ENCODE data around the gene FAM229B. TPM values are rescaled to one million over a fixed set of nuclear protein-coding genes. Genes with fewer than 3 reads are reported as not detected.

The FAM229B gene
- total RNA-seq, 1 donor from 2014 or later, result 29.2 TPM

DNA sequence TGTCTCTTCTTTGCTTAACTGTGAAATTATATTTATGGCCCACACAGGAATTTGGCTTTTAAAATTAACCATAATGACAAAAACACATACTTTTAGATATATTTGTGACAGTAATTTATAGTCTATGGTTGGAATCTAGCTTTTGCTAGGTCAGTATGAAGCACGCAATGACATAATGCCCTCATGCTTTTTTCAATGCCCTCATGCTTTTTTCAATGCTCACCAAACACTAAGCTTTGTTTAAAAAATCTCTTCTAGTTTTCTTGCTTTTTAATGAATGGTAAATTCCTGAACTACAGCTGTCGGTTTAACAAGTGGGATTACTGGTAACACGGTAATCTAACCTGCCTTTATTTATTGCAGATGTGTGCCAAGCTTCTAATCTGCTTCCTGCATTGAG is 20.8 kb upstream of the FAM229B start:
- no peak for DNase-seq (ENCODE audit: extremely low spot score, unreplicated experiment)
- Mint-ChIP-seq H3K27ac (ENCODE audit: unreplicated experiment) (no peak overlapping the region), H3K9me3 (ENCODE audit: unreplicated experiment) (no peaks in the 10 kb centered on the region), H3K36me3 (ENCODE audit: unreplicated experiment) (peaks cover 8% of the 10 kb centered on the region), H3K27me3 (ENCODE audit: unreplicated experiment) (no peaks in the 10 kb centered on the region), H3K4me1 (ENCODE audit: unreplicated experiment) (no peaks in the 10 kb centered on the region), H3K4me3 (ENCODE audit: unreplicated experiment) (no peak overlapping the region)
- TF ChIP-seq, protein P1, sequence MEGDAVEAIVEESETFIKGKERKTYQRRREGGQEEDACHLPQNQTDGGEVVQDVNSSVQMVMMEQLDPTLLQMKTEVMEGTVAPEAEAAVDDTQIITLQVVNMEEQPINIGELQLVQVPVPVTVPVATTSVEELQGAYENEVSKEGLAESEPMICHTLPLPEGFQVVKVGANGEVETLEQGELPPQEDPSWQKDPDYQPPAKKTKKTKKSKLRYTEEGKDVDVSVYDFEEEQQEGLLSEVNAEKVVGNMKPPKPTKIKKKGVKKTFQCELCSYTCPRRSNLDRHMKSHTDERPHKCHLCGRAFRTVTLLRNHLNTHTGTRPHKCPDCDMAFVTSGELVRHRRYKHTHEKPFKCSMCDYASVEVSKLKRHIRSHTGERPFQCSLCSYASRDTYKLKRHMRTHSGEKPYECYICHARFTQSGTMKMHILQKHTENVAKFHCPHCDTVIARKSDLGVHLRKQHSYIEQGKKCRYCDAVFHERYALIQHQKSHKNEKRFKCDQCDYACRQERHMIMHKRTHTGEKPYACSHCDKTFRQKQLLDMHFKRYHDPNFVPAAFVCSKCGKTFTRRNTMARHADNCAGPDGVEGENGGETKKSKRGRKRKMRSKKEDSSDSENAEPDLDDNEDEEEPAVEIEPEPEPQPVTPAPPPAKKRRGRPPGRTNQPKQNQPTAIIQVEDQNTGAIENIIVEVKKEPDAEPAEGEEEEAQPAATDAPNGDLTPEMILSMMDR (IDR thresholded peaks at IDR 0.05), result no peak

DNA sequence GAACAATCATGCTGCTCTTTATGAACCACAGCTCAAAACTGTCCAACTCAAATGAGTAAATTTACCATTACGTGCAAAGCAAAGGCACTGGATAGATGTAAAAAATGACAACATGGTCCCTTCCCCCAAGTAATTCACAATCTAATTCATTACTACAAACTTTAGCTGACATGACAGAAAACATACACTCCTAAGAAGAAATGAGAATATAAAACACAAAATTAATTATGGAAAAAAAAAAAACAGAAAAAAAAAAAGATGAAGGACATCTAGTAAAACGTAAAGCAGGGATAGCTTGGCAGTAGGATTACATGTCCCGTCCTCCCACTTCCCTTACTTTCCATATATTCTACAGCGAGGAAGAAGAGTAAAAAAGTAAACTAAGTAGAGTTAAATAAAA is 5.8 kb upstream of the FAM229B start:
- Mint-ChIP-seq H3K27ac (ENCODE audit: unreplicated experiment) (no peak overlapping the region), H3K4me1 (ENCODE audit: unreplicated experiment) (peaks cover 4% of the 10 kb centered on the region), H3K36me3 (ENCODE audit: unreplicated experiment) (peaks cover 37% of the 10 kb centered on the region), H3K4me3 (ENCODE audit: unreplicated experiment) (no peak overlapping the region), H3K9me3 (ENCODE audit: unreplicated experiment) (no peaks in the 10 kb centered on the region), H3K27me3 (ENCODE audit: unreplicated experiment) (no peaks in the 10 kb centered on the region)
- TF ChIP-seq, protein P1 (IDR thresholded peaks at IDR 0.05), result no peak
- DNase-seq (ENCODE audit: extremely low spot score, unreplicated experiment), result no peak

GRCh38 chr6:112085286-112086065 is 1.9 kb upstream of the FAM229B start:
- no peak for DNase-seq (ENCODE audit: extremely low spot score, unreplicated experiment)
- Mint-ChIP-seq H3K4me1 (ENCODE audit: unreplicated experiment) (peaks cover 4% of the 10 kb centered on the region), H3K27ac (ENCODE audit: unreplicated experiment) (no peak overlapping the region), H3K9me3 (ENCODE audit: unreplicated experiment) (no peaks in the 10 kb centered on the region), H3K36me3 (ENCODE audit: unreplicated experiment) (peaks cover 14% of the 10 kb centered on the region), H3K27me3 (ENCODE audit: unreplicated experiment) (no peaks in the 10 kb centered on the region), H3K4me3 (ENCODE audit: unreplicated experiment) (peak overlapping the region; percentile 23)
- TF ChIP-seq, protein P1 (IDR thresholded peaks at IDR 0.05), result no peak

DNA sequence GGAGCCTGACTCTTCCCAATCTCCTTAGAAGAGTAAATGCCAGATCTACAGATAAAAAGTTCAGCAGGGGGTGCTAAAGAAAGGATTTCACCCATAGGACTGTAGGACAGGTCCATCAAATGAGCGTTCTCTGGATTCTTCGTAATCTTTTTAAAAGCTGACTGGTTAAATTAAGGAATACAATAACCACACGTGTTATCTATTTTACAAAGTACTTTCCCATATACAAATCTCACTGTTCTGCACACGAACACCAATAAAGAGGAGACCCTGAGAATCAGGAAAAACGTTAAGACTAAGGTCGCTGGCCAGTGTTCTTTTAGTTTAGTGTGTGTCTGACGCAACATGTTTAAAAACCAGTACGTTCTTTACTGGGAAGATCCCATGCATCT is 651 bp upstream of the FAM229B start:
- H3K36me3 Mint-ChIP-seq (ENCODE audit: unreplicated experiment), result peaks cover 15% of the 10 kb centered on the region
- no peak for DNase-seq (ENCODE audit: extremely low spot score, unreplicated experiment)
- no peaks in the 10 kb centered on the region for H3K9me3 Mint-ChIP-seq (ENCODE audit: unreplicated experiment)
- no peak overlapping the region for H3K4me3 Mint-ChIP-seq (ENCODE audit: unreplicated experiment)
- no peak overlapping the region for H3K27ac Mint-ChIP-seq (ENCODE audit: unreplicated experiment)
- TF ChIP-seq, protein P1 (IDR thresholded peaks at IDR 0.05), result peak; percentile 56
- H3K4me1 Mint-ChIP-seq (ENCODE audit: unreplicated experiment), result peaks cover 4% of the 10 kb centered on the region
- H3K27me3 Mint-ChIP-seq (ENCODE audit: unreplicated experiment), result no peaks in the 10 kb centered on the region

- Mint-ChIP-seq H3K9me3 (ENCODE audit: unreplicated experiment) (no peaks in the 10 kb centered on the region), H3K27me3 (ENCODE audit: unreplicated experiment) (peaks cover 4% of the 10 kb centered on the region), H3K4me1 (ENCODE audit: unreplicated experiment) (peaks cover 4% of the 10 kb centered on the region), H3K36me3 (ENCODE audit: unreplicated experiment) (peaks cover 17% of the 10 kb centered on the region), H3K27ac (ENCODE audit: unreplicated experiment) (no peak overlapping the region), H3K4me3 (ENCODE audit: unreplicated experiment) (no peak overlapping the region)
- DNase-seq (ENCODE audit: extremely low spot score, unreplicated experiment), result no peak
- TF ChIP-seq, protein P1 (IDR thresholded peaks at IDR 0.05), result no peak
These were observed 525 bp downstream of the FAM229B start for GRCh38 chr6:112087916-112088315.

All from osteocyte (in vitro differentiated cells).